NCI-H748 treated with DMSO at 0.1 percent for 48 hours (cell line): ENCODE results near the gene CSMD2.

Source experiments
- DNase-seq: peaks from one replicate; lab custom pipeline; 2025; lab: John Stamatoyannopoulos, UW

Gene CSMD2

GRCh38 chr1:33501309-33501708, 663.7 kb downstream of the CSMD2 start:
- DNase-seq: no peak

DNA sequence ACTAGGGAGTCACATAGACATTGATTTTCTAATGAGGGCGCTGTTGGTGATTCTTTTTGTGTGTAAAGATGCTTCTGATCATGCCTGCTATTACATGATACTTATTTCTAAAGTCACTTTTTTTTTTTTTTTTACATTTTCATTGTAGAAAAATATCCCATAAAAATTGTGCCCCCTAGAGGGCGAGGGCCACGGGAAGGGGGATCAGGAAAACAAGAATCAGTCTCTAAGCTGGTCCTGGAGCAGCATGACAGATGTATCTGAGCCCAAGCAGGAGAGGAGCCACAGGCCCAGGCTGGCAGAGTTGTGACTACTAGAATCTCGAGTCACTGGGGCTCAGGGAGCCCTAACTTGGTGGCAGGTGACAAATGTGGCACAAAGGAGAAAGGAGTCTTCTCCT, 664.5 kb downstream of the CSMD2 start:
- DNase-seq: no peak

- DNase-seq: no peak
Measured at GRCh38 chr1:33497410-33497809, 667.6 kb downstream of the CSMD2 start.

DNA sequence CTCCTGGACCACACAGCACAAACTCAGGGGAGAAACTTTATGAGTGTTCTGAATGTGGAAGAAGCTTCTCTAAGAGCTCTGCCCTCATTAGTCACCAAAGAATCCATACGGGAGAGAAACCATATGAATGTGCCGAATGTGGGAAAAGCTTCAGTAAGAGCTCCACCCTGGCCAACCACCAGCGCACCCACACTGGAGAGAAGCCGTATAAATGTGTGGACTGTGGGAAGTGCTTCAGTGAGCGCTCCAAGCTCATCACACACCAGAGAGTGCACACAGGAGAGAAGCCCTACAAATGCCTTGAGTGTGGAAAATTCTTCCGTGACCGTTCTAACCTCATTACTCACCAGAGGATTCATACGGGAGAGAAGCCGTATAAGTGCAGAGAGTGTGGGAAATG, 670.1 kb downstream of the CSMD2 start:
- DNase-seq: no peak

GRCh38 chr1:33488624-33489023, 676.4 kb downstream of the CSMD2 start:
- DNase-seq: no peak

- no peak for DNase-seq
Measured at GRCh38 chr1:33482412-33482811, 682.6 kb downstream of the CSMD2 start.

GRCh38 chr1:33477451-33477850, 687.6 kb downstream of the CSMD2 start:
- DNase-seq: no peak

DNA sequence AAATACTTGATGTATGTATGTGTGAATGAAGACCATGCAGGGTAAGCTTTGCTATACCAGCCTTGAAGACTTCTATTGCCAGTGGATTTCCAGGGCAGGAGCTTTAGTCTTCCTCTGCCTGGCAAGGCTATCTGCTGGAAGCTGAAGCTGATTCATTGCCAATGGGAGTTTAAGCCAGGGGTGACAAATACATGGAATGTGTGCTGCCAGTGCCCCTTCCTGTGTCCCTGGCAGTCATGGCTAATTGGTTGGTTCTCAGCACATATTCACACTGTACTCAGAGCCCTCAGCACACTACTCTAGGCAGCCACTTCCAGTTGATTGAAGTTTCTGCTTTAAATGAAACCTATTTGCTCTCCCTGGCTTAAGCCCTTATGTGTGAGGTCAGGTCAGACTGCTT, 691.1 kb downstream of the CSMD2 start:
- no peak for DNase-seq

- DNase-seq: peak; percentile 91
Measured at GRCh38 chr1:33472269-33472980, 692.6 kb downstream of the CSMD2 start, which contains the start of gene ZSCAN20. Gene ZSCAN20 (plus strand): TSS chr1:33472645. CDS start chr1:33479289, 6,644 bp downstream.

GRCh38 chr1:33471416-33471815, 693.6 kb downstream of the CSMD2 start:
- no peak for DNase-seq

GRCh38 chr1:33470495-33471012, 694.5 kb downstream of the CSMD2 start:
- DNase-seq: peak; percentile 74

GRCh38 chr1:33469691-33470090, 695.3 kb downstream of the CSMD2 start:
- no peak for DNase-seq

GRCh38 chr1:33468967-33469366, 696.1 kb downstream of the CSMD2 start:
- DNase-seq: no peak

GRCh38 chr1:33468531-33468930, 696.5 kb downstream of the CSMD2 start:
- DNase-seq: no peak

DNA sequence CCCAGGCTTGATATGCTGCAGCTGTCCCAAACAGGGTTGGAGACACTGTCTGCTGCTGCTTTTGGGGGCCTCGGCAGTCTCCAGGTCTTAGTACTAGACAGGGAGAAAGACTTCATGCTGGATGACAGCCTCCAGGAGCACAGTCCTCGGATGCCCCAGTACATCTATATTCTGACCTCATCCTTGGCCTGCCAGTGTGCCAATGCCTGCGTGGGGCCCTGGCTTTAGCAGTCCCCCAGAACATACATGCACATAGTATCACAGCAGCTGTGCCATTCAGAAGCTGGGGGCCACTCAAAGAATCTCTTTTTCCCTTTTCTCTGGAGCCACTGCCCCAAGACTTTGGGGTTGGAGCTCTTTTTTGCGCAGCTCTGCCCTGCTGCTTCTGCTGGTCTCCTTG, 697.0 kb downstream of the CSMD2 start:
- no peak for DNase-seq

- DNase-seq: no peak
Measured at GRCh38 chr1:33466159-33466558, 698.9 kb downstream of the CSMD2 start.

GRCh38 chr1:33465316-33465715, 699.7 kb downstream of the CSMD2 start:
- DNase-seq: no peak

DNA sequence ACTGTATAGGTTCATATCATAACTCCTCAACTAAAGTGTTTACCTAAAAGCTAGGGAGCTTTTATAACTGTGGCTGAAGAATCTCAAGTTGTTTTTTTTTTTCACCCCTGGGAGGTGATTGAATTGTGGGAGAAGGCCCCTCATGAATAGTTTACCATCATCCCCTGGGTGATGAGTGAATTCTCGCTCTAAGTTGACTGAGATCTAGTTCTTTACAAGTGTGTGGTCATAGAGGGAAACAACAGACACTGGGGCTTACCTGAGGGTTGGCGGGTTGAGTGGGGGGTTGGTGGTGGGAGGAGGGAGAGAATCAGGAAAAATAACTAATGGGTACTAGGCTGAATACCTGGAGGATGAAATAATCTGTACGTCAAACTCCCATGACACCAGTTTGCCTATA, 700.5 kb downstream of the CSMD2 start:
- no peak for DNase-seq
